K562 (cell line): ENCODE data around the gene SCLY. TPM values are rescaled to one million over a fixed set of nuclear protein-coding genes. Genes with fewer than 3 reads are reported as not detected.

Experiments used
- ATAC-seq: fragments of 200-7000 bp; cut with Tn5 transposase; 3 replicates; pipeline ENCODE4 v1.9.1; 2020; ENCODE audit warnings: moderate library complexity
- BruUV-seq: library from RNA; stranded (reverse); fragments of 400-500 nt; replicated peaks from 2 replicates; lab custom pipeline; 2021; lab: Mats Ljungman, UMichigan
- CTCF ChIA-PET: fragments of 300-600 bp; formaldehyde crosslinking; extraction: SDS; loops from one replicate; lab custom pipeline; 2021; ENCODE audit warnings: low intra/inter-chr PET ratio; lab: Yijun Ruan, JAX
- POLR2A ChIA-PET: fragments of 300-600, 350-650 bp; sonication (Branson Sonifier 250); formaldehyde crosslinking; extraction: SDS; loops from one replicate; lab custom pipeline; 2021; ENCODE audit warnings: antibody characterized with exemption, inconsistent platforms; lab: Yijun Ruan, JAX
- DNase-seq, 4 experiments: peaks; one replicate each; pipeline versions ENCODE4 v3.0.0 to v3.0.0-alpha.2; 2011 to 2018; ENCODE audit warnings: low spot score in 3 of 4, mixed read lengths in 3 of 4; ENCODE audit errors: extremely low read depth in 1 of 4
- FAIRE-seq: peaks from 2 replicates; lab custom pipeline; 2011; peaks lifted over from hg19 to GRCh38; lab: Jason Lieb, UNC
- H2AFZ ChIP-seq: 2 replicates; pipeline ENCODE4 v1.6.0; 2011; ENCODE audit warnings: low read depth, low read length, control low read depth, inconsistent platforms
- H3K27ac ChIP-seq: fragments of 200-600 bp; 3 replicates; pipeline ENCODE4 v1.8.0; 2011; ENCODE audit warnings: low read depth, mild to moderate bottlenecking, control low read depth, inconsistent platforms, low read length, moderate library complexity, mixed read lengths; ENCODE audit errors: extremely low read depth
- H3K27me3 ChIP-seq, 2 experiments: fragments of 300-600 bp in 1 of 2; 2 replicates in 1 of 2; 3 replicates in 1 of 2; pipeline versions ENCODE4 v1.6.0 to v1.8.0; 2011; ENCODE audit warnings: inconsistent platforms in 2 of 2, low read length in 2 of 2, mild to moderate bottlenecking in 1 of 2, mixed read lengths in 1 of 2, moderate library complexity in 1 of 2; ENCODE audit not compliant: control insufficient read depth in 2 of 2, insufficient read depth in 2 of 2
- H3K36me3 ChIP-seq: fragments of 300-600 bp; 3 replicates; pipeline ENCODE4 v1.8.0; 2011; ENCODE audit warnings: mild to moderate bottlenecking, low read length, inconsistent platforms; ENCODE audit not compliant: control insufficient read depth, insufficient read depth
- H3K4me1 ChIP-seq, 2 experiments: fragments of 200-600 bp in 1 of 2; replicated peaks in 1 of 2; 2 replicates in 1 of 2; 3 replicates in 1 of 2; pipeline versions ENCODE4 v1.5.1 to v1.8.0; 2011; ENCODE audit warnings: inconsistent platforms in 2 of 2, low read length in 2 of 2, mild to moderate bottlenecking in 1 of 2, mixed read lengths in 1 of 2, moderate library complexity in 1 of 2; ENCODE audit not compliant: control insufficient read depth in 2 of 2, insufficient read depth in 2 of 2
- H3K4me2 ChIP-seq: 2 replicates; pipeline ENCODE4 v1.6.1; 2011; ENCODE audit warnings: low read length, control low read depth, inconsistent platforms, mixed read lengths; ENCODE audit not compliant: insufficient read depth
- H3K4me3 ChIP-seq: fragments of 200-600 bp; sonication (generic), shearing (Covaris generic); 2 replicates; pipeline ENCODE4 v1.5.1; 2016; ENCODE audit warnings: control low read depth, inconsistent platforms
- H3K79me2 ChIP-seq: fragments of 200-600 bp; 3 replicates; pipeline ENCODE4 v1.8.0; 2011; ENCODE audit warnings: low read length, inconsistent platforms; ENCODE audit not compliant: control insufficient read depth, insufficient read depth
- H3K9ac ChIP-seq, 2 experiments: 2 replicates each; pipeline versions ENCODE4 v1.6.0 to v1.6.1; 2011; ENCODE audit warnings: low read depth in 2 of 2, low read length in 2 of 2, control low read depth in 1 of 2, inconsistent platforms in 1 of 2, mild to moderate bottlenecking in 1 of 2, mixed read lengths in 1 of 2; ENCODE audit not compliant: insufficient read depth in 1 of 2
- H3K9me1 ChIP-seq: one replicate; pipeline ENCODE4 v1.6.0; 2011; ENCODE audit warnings: inconsistent platforms, mild to moderate bottlenecking, low read length, moderate library complexity; ENCODE audit not compliant: control insufficient read depth, insufficient read depth
- H3K9me3 ChIP-seq: replicated peaks from 2 replicates; pipeline ENCODE4 v1.5.1; 2011; ENCODE audit warnings: low read depth, low read length, inconsistent platforms; ENCODE audit not compliant: control insufficient read depth, insufficient read depth
- H4K20me1 ChIP-seq: replicated peaks from 2 replicates; pipeline ENCODE4 v1.6.1; 2011; ENCODE audit warnings: low read length, inconsistent platforms, mixed read lengths; ENCODE audit not compliant: control insufficient read depth, insufficient read depth
- POLR2G ChIP-seq: fragments of 200-400 bp; formaldehyde crosslinking; IDR thresholded peaks from 2 replicates; pipeline ENCODE4 v1.6.1; 2017; ENCODE audit warnings: low read depth, mild to moderate bottlenecking, antibody characterized with exemption, low read length, moderate library complexity
- ZFP30 ChIP-seq: fragments of 250-450 bp; sonication (Bioruptor Pico); IDR thresholded peaks from 2 replicates; pipeline ENCODE4 v1.8.0; 2022; ENCODE audit warnings: moderate library complexity, mild to moderate bottlenecking, inconsistent platforms, borderline replicate concordance
- WGBS: fragments of 100-300 bp; shearing (Covaris generic); methylation state at CpG from one replicate; pipeline ENCODE4 v1.1.6; 2016; ENCODE audit warnings: low coverage, mixed read lengths; ENCODE audit not compliant: insufficient coverage; ENCODE audit errors: missing lambda C conversion rate; 5-methylcytosine and 5-hydroxymethylcytosine counted together
- in situ Hi-C: fragments of 300-500 bp; cut with MboI; formaldehyde crosslinking; loops from 4 replicates; pipeline ENCODE4 v1.15.0; 2018; ENCODE audit warnings: inconsistent platforms, mixed read lengths
- intact Hi-C: fragments of 100-400 bp; cut with micrococcal nuclease; formaldehyde crosslinking; loops from 2 replicates; pipeline ENCODE4 v1.14.2; 2022
- polyA plus RNA-seq, 8 experiments: library from polyadenylated mRNA; depleted of rRNA in 4 of 8; stranded (reverse) in 5 of 8; unstranded in 3 of 8; fragments of >200 nt; fragmentation: Nextera tagmentation in 2 of 8; fragmentation: Illumina TruSeq in 1 of 8; extraction: Ambion mirVana in 2 of 8; extraction: Trizol in 1 of 8; gene quantifications; 2 replicates each; pipeline versions ENCODE4 v1.2.1 to v1.2.3, GENCODE V29; 2011 to 2014; ENCODE audit warnings: inconsistent platforms in 1 of 8, missing spikeins in 1 of 8
- total RNA-seq, 7 experiments: library from RNA; depleted of rRNA in 6 of 7; stranded (reverse); fragments of >200 nt in 6 of 7; fragmentation: Illumina TruSeq in 2 of 7; extraction: Trizol in 2 of 7; gene quantifications; 2 replicates each; pipeline versions ENCODE4 v1.2.1 to v1.2.3, GENCODE V29; 2011 to 2021; ENCODE audit warnings: low replicate concordance in 1 of 7
- TF ChIP-seq, protein P1 (sequence below): fragments of 200-400 bp; formaldehyde crosslinking; IDR thresholded peaks from 2 replicates; pipeline ENCODE4 v1.6.1; 2017; ENCODE audit warnings: mild to moderate bottlenecking, low read depth, low read length, moderate library complexity

The SCLY gene
- total and polyA plus RNA-seq, 9 of the 15 experiments (the other 6 are each of a cell fraction or from before 2014, with no cell fraction given): 2.6 to 32.2 (median 21.1) TPM

DNA sequence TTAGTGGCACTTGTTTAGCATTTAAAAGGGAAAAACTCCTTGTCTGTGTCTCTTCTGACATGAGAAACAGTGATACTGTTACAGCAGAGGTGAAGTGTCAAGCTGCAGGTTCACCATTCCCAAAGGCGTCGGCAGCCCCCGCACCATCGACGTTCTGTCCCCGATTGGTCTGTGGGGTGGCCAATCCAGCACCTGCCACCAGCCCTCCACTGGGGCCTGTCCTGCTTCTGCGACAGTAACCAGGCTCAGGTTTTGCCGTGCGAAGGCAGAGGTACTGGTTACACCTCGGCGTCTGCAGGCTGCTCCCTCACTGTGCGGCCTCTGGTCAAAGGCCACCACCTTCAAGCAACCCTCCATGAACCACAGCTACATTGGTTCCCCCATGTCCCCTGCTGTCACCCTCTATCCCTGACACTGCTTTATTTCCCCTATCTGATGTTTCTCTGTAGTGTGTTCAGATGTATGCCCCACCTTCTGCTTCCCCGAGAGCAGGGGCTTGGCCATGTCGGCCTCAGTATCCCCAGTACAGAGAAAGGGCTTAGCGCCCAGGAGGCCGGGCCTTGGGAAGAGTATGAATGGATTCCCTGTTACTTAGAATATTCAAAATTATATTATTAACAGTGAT lies 30.7 kb downstream of the SCLY start:
- H3K4me2 ChIP-seq: no peak overlapping the region
- no peaks in the 10 kb centered on the region for H3K9me1 ChIP-seq
- 96% methylated on average over 16 of the region's 16 CpGs for WGBS
- BruUV-seq: no TSS peak
- H3K4me1 ChIP-seq: no peaks in the 10 kb centered on the region; a peak in 1 of 5 replicates
- in situ Hi-C loops: no loop called here
- H3K4me3 ChIP-seq: no peak overlapping the region
- no peak for ATAC-seq
- intact Hi-C loops: no loop called here
- peaks cover 17% of the 10 kb centered on the region; the same call in 2 of the 3 replicates for H3K36me3 ChIP-seq
- no peaks in the 10 kb centered on the region for H4K20me1 ChIP-seq
- FAIRE-seq: no peak
- ChIA-PET POLR2A (interaction anchor here (0.6 to 1.7 kb wide), 5 partner anchors 10 to 540 kb away, joined by 3 to 4 read pairs (median 3); no protein-coding TSS in a partner anchor), CTCF (no interaction called here)
- no peaks in the 10 kb centered on the region for H3K9me3 ChIP-seq
- no peak overlapping the region for H3K27ac ChIP-seq
- TF ChIP-seq, protein P1, sequence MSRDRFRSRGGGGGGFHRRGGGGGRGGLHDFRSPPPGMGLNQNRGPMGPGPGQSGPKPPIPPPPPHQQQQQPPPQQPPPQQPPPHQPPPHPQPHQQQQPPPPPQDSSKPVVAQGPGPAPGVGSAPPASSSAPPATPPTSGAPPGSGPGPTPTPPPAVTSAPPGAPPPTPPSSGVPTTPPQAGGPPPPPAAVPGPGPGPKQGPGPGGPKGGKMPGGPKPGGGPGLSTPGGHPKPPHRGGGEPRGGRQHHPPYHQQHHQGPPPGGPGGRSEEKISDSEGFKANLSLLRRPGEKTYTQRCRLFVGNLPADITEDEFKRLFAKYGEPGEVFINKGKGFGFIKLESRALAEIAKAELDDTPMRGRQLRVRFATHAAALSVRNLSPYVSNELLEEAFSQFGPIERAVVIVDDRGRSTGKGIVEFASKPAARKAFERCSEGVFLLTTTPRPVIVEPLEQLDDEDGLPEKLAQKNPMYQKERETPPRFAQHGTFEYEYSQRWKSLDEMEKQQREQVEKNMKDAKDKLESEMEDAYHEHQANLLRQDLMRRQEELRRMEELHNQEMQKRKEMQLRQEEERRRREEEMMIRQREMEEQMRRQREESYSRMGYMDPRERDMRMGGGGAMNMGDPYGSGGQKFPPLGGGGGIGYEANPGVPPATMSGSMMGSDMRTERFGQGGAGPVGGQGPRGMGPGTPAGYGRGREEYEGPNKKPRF: no peak
- peak; percentile 36; the same call in 1 of the 2 replicates for TF ChIP-seq POLR2G
- no peak for TF ChIP-seq ZFP30 (CRISPR knock-in tag)
- no peak overlapping the region for H2AFZ ChIP-seq
- no peak overlapping the region for H3K9ac ChIP-seq
- DNase-seq: no peak
- no peaks in the 10 kb centered on the region for H3K79me2 ChIP-seq
- H3K27me3 ChIP-seq: no peaks in the 10 kb centered on the region
